Stomach (tissue), 9 donors: ENCODE measurements around the gene NLGN1. TPM values are rescaled to one million over a fixed set of nuclear protein-coding genes. Genes with fewer than 3 reads are reported as not detected.

ENCODE experiments used
- DNase-seq, 2 donors: peaks; one replicate each; pipeline versions ENCODE4 v3.0.0 to v3.0.0-alpha.2; 2013 to 2019
- H3K27ac ChIP-seq, 5 donors: fragments of 200-600 bp in 4 of 5; sonication (generic) in 4 of 5; one replicate each; pipeline ENCODE4 v1.5.1; 2013 to 2019; ENCODE audit warnings: mild to moderate bottlenecking in 1 of 5, moderate library complexity in 1 of 5
- H3K27me3 ChIP-seq, 3 donors: fragments of 200-600 bp; sonication (generic); one replicate each; pipeline ENCODE4 v1.5.1; 2017 to 2019; ENCODE audit warnings: mixed run types in 1 of 3
- H3K36me3 ChIP-seq, 4 donors: fragments of 200-600 bp; sonication (generic); 1 replicate in 3 of 4; 2 replicates in 1 of 4; pipeline ENCODE4 v1.5.1; 2016 to 2019
- H3K4me1 ChIP-seq, 4 donors: fragments of 200-600 bp; sonication (generic); one replicate each; pipeline ENCODE4 v1.5.1; 2016 to 2019
- H3K4me3 ChIP-seq, 4 donors: fragments of 200-600 bp; sonication (generic) in 3 of 4; one replicate each; pipeline ENCODE4 v1.5.1; 2016 to 2019; ENCODE audit warnings: mild to moderate bottlenecking in 1 of 4
- H3K9me3 ChIP-seq, 4 donors: fragments of 200-600 bp; sonication (generic); one replicate each; pipeline ENCODE4 v1.5.1; 2016 to 2019
- EP300 ChIP-seq: sonication (generic); formaldehyde crosslinking; IDR thresholded peaks from one replicate; pipeline ENCODE4 v1.6.1; 2017; ENCODE audit warnings: antibody characterized with exemption
- POLR2A ChIP-seq, 4 donors: fragments of 450-650 bp; IDR thresholded peaks; one replicate each; pipeline ENCODE4 v1.6.1; 2016; ENCODE audit warnings: antibody characterized with exemption in 4 of 4, control low read depth in 2 of 4, mild to moderate bottlenecking in 1 of 4, moderate library complexity in 1 of 4
- POLR2AphosphoS5 ChIP-seq, 3 donors: sonication (generic); formaldehyde crosslinking; IDR thresholded peaks; one replicate each; pipeline ENCODE4 v1.6.1; 2016; ENCODE audit warnings: antibody characterized with exemption in 3 of 3
- WGBS, 5 donors: extraction: QIAGEN DNeasy Blood & Tissue Kit in 3 of 5; methylation state at CpG; one replicate each; pipeline versions ENCODE4 v1.1.5 to v1.1.7; 2013 to 2018; 5-methylcytosine and 5-hydroxymethylcytosine counted together
- intact Hi-C: fragments of 100-400 bp; cut with DNase I; formaldehyde crosslinking; loops from one replicate; pipeline ENCODE4 v1.15.1; 2023; ENCODE audit warnings: low total_unique reads
- polyA plus RNA-seq, 3 donors: library from polyadenylated mRNA; stranded (reverse); fragments of 200-250 nt; gene quantifications; one replicate each; pipeline ENCODE4 v1.2.3, GENCODE V29; 2013
- total RNA-seq, 5 donors: library from RNA; depleted of rRNA; stranded (reverse); fragments of >200 nt; gene quantifications; one replicate each; pipeline versions ENCODE4 v1.1.0 to v1.2.3, GENCODE V29; 2014 to 2016
- TF ChIP-seq, protein P1 (sequence below), 7 experiments: fragments of 450-650 bp in 4 of 7; fragments of 200-600 bp in 3 of 7; sonication (generic) in 3 of 7; IDR thresholded peaks; one replicate each; pipeline ENCODE4 v1.5.1; 2016 to 2019; ENCODE audit warnings: antibody characterized with exemption in 7 of 7, control low read depth in 2 of 7, mild to moderate bottlenecking in 1 of 7
- donor health status: healthy with polysubstance abuse.
- donor health status: Bipolar disorder and iron deficiency.
- donor health status: healthy.

NLGN1 gene
- total and polyA plus RNA-seq, 8 donors, result 0.15 to 45.2 (median 4.8) TPM; not detected in 1

DNA sequence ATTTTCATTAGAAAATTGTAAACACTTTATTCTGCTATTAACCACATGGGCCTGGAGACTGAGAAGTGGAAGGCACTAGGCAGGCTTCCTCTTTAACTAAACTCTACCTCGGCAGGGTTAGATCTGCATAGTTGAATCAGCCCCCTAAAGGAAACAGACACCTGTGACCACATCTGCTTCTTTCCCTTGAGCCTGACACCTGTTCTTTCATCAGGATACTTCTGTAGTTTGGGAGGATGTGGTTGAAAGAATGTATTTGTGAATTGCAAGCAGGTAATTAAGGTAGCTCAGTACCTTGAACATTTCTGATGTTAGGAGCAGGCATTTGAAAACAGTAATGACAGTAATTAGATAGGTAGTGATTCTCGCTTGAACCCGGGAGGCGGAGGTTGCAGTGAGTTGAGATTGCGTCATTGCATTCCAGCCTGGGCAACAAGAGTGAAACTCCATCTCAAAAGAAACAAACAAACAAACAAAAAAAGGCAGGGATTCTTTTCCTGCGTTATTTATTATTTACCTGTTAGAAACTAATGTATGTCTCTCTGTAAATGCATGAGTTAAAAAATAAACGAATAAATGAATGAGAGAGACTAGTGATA lies 468.5 kb downstream of the NLGN1 start:
- intact Hi-C loops, result no loop called here
- TF ChIP-seq POLR2A (IDR thresholded peaks at IDR 0.05), result no peak
- no peak for TF ChIP-seq EP300
- TF ChIP-seq, protein P1, sequence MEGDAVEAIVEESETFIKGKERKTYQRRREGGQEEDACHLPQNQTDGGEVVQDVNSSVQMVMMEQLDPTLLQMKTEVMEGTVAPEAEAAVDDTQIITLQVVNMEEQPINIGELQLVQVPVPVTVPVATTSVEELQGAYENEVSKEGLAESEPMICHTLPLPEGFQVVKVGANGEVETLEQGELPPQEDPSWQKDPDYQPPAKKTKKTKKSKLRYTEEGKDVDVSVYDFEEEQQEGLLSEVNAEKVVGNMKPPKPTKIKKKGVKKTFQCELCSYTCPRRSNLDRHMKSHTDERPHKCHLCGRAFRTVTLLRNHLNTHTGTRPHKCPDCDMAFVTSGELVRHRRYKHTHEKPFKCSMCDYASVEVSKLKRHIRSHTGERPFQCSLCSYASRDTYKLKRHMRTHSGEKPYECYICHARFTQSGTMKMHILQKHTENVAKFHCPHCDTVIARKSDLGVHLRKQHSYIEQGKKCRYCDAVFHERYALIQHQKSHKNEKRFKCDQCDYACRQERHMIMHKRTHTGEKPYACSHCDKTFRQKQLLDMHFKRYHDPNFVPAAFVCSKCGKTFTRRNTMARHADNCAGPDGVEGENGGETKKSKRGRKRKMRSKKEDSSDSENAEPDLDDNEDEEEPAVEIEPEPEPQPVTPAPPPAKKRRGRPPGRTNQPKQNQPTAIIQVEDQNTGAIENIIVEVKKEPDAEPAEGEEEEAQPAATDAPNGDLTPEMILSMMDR (IDR thresholded peaks at IDR 0.05), result no peak
- TF ChIP-seq POLR2AphosphoS5 (IDR thresholded peaks at IDR 0.05), result no peak
- Histone ChIP-seq H3K4me3 (no peak overlapping the region), H3K4me1 (no peaks in the 10 kb centered on the region), H3K27ac (no peak overlapping the region), H3K9me3 (no peaks in the 10 kb centered on the region), H3K36me3 (no peaks in the 10 kb centered on the region), H3K27me3 (no peaks in the 10 kb centered on the region)
- no peak for DNase-seq
- WGBS, 5 donors, result 74 to 83% (median 76%) methylated on average over 7 of the region's 7 CpGs

DNA sequence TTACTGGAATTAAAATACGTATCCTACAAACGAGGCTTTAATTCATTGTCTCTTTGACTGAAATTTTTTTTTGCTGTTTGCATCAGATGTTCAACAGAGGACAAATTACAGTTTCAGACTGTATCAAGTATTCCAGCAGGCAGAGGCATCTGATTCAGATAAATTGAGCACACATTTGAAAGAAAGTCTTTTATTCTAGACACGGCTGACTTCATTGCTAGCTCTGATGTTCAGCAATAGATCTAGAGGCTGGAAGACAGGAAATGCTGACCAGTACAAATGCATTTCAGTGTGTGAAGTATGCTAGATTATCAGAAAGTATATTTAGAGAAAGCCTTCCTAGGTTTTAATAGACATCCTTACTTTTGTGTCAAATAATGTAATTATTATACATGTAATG lies 472.2 kb downstream of the NLGN1 start:
- WGBS, 5 donors, result 69 to 80% (median 78%) methylated on average over 3 of the region's 3 CpGs
- Histone ChIP-seq H3K27me3 (no peaks in the 10 kb centered on the region), H3K27ac (no peak overlapping the region), H3K36me3 (no peaks in the 10 kb centered on the region), H3K4me3 (no peak overlapping the region), H3K4me1 (no peaks in the 10 kb centered on the region), H3K9me3 (no peaks in the 10 kb centered on the region)
- intact Hi-C loops, result no loop called here
- no peak for DNase-seq
- TF ChIP-seq, protein P1 (IDR thresholded peaks at IDR 0.05), result no peak

DNA sequence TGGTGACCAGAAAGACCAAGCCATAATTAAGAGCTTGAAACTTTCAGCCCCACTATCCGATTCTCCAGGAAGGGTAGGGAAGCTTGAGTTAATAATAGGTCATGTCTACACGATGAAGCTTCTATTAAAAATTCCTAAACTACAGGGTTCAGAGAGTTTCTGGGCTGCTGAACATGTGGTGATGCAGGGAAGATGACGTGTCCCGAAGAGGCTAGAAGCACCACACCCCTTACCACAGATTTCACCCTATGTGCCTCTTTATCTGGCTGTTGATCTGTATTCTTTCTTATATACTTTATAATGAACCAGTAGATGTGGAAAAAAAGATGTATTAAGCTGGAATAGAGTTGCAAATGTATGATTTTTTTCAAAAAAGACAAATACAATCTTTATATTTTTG lies 473.4 kb downstream of the NLGN1 start:
- WGBS, 5 donors, result 83 to 94% (median 87%) methylated on average over 4 of the region's 4 CpGs
- no peaks in the 10 kb centered on the region for H3K36me3 ChIP-seq

DNA sequence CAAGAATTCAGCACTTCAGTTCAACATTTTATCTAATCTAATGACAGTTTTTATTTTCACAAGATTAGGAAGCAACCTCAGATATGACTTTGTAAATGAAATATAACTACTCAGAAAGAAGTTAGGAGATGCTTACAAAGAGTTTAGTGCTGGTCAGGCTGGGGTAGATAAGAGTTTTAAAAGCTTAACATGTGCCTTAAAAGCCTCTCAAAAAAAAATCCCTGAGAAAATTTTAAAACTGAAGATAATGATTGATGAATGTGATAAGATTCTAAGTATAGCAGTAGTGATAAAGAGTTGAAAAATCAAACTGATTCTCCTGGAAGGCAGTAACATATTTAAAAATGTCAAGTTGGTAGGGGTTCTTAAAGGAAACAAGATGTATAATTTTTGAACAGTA lies 478.2 kb downstream of the NLGN1 start:
- Histone ChIP-seq H3K36me3 (no peaks in the 10 kb centered on the region), H3K4me3 (no peak overlapping the region), H3K4me1 (no peaks in the 10 kb centered on the region), H3K9me3 (peaks cover 0 to 1% (median 0%) of the 10 kb centered on the region in 4 donors), H3K27ac (no peak overlapping the region), H3K27me3 (no peaks in the 10 kb centered on the region)
- DNase-seq, result no peak
- TF ChIP-seq, protein P1 (IDR thresholded peaks at IDR 0.05), result no peak
- TF ChIP-seq POLR2AphosphoS5 (IDR thresholded peaks at IDR 0.05), result no peak
- intact Hi-C loops, result no loop called here

More for the DNA sequence above, 473.4 kb downstream of the NLGN1 start:
- no peak for DNase-seq
- Histone ChIP-seq H3K27me3 (no peaks in the 10 kb centered on the region), H3K4me3 (no peak overlapping the region), H3K9me3 (no peaks in the 10 kb centered on the region), H3K27ac (no peak overlapping the region), H3K4me1 (no peaks in the 10 kb centered on the region)
- TF ChIP-seq, protein P1 (IDR thresholded peaks at IDR 0.05), result no peak
- TF ChIP-seq POLR2A (IDR thresholded peaks at IDR 0.05), result no peak
- no peak for TF ChIP-seq POLR2AphosphoS5 (IDR thresholded peaks at IDR 0.05)
- no peak for TF ChIP-seq EP300
- intact Hi-C loops, result no loop called here
